Neural crest cell (in vitro differentiated cells): ENCODE results near the gene KIF25. TPM values are rescaled to one million over a fixed set of nuclear protein-coding genes. Genes with fewer than 3 reads are reported as not detected.

Experiments used
- DNase-seq: peaks from one replicate; pipeline ENCODE4 v3.0.0; 2021; ENCODE audit warnings: low read depth, mixed read lengths, low spot score
- H3K27ac Mint-ChIP-seq: one replicate; pipeline ENCODE4 v1.8.0; 2021; ENCODE audit warnings: mild to moderate bottlenecking, mixed read lengths; ENCODE audit not compliant: unreplicated experiment
- H3K27me3 Mint-ChIP-seq: 2 replicates; pipeline ENCODE4 v1.8.0; 2021; ENCODE audit warnings: low read depth, mild to moderate bottlenecking, mixed read lengths
- H3K36me3 Mint-ChIP-seq: 2 replicates; pipeline ENCODE4 v1.8.0; 2021; ENCODE audit warnings: low read depth, mild to moderate bottlenecking, mixed read lengths
- H3K4me1 Mint-ChIP-seq: 2 replicates; pipeline ENCODE4 v1.8.0; 2021; ENCODE audit warnings: mixed read lengths
- H3K4me3 Mint-ChIP-seq: one replicate; pipeline ENCODE4 v1.8.0; 2021; ENCODE audit warnings: mild to moderate bottlenecking, mixed read lengths
- H3K9me3 Mint-ChIP-seq: 2 replicates; pipeline ENCODE4 v1.8.0; 2021; ENCODE audit warnings: mixed read lengths
- total RNA-seq: library from RNA; stranded (reverse); gene quantifications from 2 replicates; pipeline ENCODE4 v1.2.1, GENCODE V29; 2021
- TF ChIP-seq, protein P1 (sequence below): fragments of 200-600 bp; sonication (generic); conservative IDR thresholded peaks from 2 replicates; pipeline ENCODE4 v1.5.0; 2021; ENCODE audit warnings: antibody characterized with exemption, mild to moderate bottlenecking

KIF25 gene
- total RNA-seq, 1 donor from 2014 or later = 0.72 TPM

GRCh38 chr6:168016721-168017525, 19.5 kb downstream of the KIF25 start:
- H3K9me3 Mint-ChIP-seq = peaks cover 3% of the 10 kb centered on the region
- H3K36me3 Mint-ChIP-seq = peaks cover 8% of the 10 kb centered on the region
- H3K4me1 Mint-ChIP-seq = no peaks in the 10 kb centered on the region
- no peak overlapping the region for H3K4me3 Mint-ChIP-seq
- H3K27ac Mint-ChIP-seq = no peak overlapping the region
- no peak for DNase-seq
- peaks cover 3% of the 10 kb centered on the region for H3K27me3 Mint-ChIP-seq
- TF ChIP-seq, protein P1, sequence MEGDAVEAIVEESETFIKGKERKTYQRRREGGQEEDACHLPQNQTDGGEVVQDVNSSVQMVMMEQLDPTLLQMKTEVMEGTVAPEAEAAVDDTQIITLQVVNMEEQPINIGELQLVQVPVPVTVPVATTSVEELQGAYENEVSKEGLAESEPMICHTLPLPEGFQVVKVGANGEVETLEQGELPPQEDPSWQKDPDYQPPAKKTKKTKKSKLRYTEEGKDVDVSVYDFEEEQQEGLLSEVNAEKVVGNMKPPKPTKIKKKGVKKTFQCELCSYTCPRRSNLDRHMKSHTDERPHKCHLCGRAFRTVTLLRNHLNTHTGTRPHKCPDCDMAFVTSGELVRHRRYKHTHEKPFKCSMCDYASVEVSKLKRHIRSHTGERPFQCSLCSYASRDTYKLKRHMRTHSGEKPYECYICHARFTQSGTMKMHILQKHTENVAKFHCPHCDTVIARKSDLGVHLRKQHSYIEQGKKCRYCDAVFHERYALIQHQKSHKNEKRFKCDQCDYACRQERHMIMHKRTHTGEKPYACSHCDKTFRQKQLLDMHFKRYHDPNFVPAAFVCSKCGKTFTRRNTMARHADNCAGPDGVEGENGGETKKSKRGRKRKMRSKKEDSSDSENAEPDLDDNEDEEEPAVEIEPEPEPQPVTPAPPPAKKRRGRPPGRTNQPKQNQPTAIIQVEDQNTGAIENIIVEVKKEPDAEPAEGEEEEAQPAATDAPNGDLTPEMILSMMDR = no peak

GRCh38 chr6:168017629-168018028, 20.2 kb downstream of the KIF25 start:
- TF ChIP-seq, protein P1 = no peak
- Mint-ChIP-seq H3K4me1 (no peaks in the 10 kb centered on the region), H3K27ac (no peak overlapping the region), H3K4me3 (no peak overlapping the region), H3K9me3 (peaks cover 3% of the 10 kb centered on the region), H3K36me3 (peaks cover 4% of the 10 kb centered on the region), H3K27me3 (peaks cover 3% of the 10 kb centered on the region)
- DNase-seq = no peak

GRCh38 chr6:168018664-168019063, 21.2 kb downstream of the KIF25 start:
- DNase-seq = no peak
- Mint-ChIP-seq H3K4me1 (no peaks in the 10 kb centered on the region), H3K27me3 (peaks cover 3% of the 10 kb centered on the region), H3K4me3 (no peak overlapping the region), H3K36me3 (peaks cover 4% of the 10 kb centered on the region), H3K27ac (no peak overlapping the region), H3K9me3 (peaks cover 3% of the 10 kb centered on the region)
- TF ChIP-seq, protein P1 = no peak

- peaks cover 3% of the 10 kb centered on the region for H3K9me3 Mint-ChIP-seq
- H3K4me1 Mint-ChIP-seq = no peaks in the 10 kb centered on the region
- peaks cover 3% of the 10 kb centered on the region for H3K27me3 Mint-ChIP-seq
- H3K27ac Mint-ChIP-seq = no peak overlapping the region
- DNase-seq = no peak
- H3K36me3 Mint-ChIP-seq = peaks cover 4% of the 10 kb centered on the region
- TF ChIP-seq, protein P1 = no peak
- no peak overlapping the region for H3K4me3 Mint-ChIP-seq
Measured at GRCh38 chr6:168020242-168020641, 22.8 kb downstream of the KIF25 start.

DNA sequence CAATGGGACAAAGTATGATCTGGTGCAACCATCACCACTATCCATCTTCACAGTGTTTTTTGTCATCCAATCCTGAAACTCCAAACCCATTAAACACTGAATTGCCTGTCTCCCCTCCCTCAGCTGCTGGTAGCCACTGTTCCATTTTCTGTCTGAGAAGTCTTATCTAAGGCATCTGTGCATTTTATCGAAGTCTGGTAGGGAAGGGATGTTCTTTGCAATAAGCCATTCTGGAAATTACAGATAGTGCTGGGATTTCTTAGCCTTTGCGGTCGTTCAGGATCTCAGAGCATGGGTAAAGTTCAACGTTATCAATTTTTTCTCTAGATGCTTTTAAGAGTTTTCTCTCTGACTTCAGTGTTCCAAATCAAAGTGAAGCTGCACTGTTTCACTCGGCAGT, 24.1 kb downstream of the KIF25 start:
- no peak for DNase-seq
- TF ChIP-seq, protein P1 = no peak
- H3K27ac Mint-ChIP-seq = no peak overlapping the region
- H3K4me1 Mint-ChIP-seq = no peaks in the 10 kb centered on the region
- H3K9me3 Mint-ChIP-seq = no peaks in the 10 kb centered on the region
- H3K27me3 Mint-ChIP-seq = peaks cover 3% of the 10 kb centered on the region
- H3K4me3 Mint-ChIP-seq = no peak overlapping the region
- no peaks in the 10 kb centered on the region for H3K36me3 Mint-ChIP-seq
